Measurements from ENCODE around the gene TVP23A.

Gene TVP23A

DNA sequence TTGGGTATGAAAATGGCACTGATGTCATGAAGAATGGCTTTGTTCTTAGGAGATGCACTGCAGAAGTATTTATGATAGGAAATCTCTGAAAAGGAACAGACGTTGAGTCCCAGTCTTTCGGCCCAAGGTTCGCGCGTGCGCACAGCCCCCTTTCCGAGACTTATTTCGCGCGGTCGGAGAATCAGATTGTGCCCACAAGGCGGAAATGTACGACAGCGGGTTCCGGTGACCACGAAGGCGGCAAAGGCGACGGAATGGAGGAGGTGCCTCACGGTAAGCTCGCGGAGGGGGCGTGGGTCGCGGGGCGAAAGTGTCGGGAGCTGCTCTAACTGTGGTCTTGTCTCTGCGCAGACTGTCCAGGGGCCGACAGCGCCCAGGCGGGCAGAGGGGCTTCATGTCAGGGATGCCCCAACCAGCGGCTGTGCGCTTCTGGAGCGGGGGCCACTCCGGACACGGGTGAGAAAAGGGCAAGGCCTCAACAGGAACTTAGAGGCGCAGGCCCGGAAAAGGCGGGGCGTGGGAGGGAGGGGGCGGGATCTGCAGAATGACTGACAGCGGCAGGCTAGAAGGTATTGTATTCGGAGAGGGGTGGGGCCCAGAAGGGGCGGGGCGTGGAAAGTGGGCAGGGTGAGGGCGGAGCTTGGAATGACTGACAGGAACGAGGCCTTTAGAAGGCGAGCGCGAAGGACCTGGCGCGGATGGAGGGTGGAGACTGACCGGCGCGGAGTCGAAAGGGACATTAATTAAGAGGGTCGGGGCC lies 74.8 kb downstream of the TVP23A start, which contains the start of gene NUBP1 (continued):
- TF ChIP-seq, protein P1, sequence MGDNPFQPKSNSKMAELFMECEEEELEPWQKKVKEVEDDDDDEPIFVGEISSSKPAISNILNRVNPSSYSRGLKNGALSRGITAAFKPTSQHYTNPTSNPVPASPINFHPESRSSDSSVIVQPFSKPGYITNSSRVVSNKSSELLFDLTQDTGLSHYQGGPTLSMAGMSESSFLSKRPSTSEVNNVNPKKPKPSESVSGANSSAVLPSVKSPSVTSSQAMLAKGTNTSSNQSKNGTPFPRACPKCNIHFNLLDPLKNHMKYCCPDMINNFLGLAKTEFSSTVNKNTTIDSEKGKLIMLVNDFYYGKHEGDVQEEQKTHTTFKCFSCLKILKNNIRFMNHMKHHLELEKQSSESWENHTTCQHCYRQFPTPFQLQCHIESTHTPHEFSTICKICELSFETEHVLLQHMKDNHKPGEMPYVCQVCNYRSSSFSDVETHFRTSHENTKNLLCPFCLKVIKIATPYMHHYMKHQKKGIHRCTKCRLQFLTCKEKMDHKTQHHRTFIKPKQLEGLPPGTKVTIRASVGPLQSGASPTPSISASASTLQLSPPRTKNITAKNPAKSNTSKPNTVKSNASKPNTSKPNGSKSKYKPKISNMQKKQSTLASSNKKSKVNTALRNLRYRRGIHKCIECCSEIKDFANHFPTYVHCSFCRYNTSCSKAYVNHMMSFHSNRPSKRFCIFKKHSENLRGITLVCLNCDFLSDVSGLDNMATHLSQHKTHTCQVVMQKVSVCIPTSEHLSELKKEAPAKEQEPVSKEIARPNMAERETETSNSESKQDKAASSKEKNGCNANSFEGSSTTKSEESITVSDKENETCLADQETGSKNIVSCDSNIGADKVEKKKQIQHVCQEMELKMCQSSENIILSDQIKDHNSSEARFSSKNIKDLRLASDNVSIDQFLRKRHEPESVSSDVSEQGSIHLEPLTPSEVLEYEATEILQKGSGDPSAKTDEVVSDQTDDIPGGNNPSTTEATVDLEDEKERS (tag by site-specific recombination; IDR thresholded peaks at IDR 0.05), result no peak
- TF ChIP-seq ZNF433 (tag by site-specific recombination; IDR thresholded peaks at IDR 0.05; ENCODE audit: low read depth) (no peak), IKZF3 (tag by site-specific recombination; IDR thresholded peaks at IDR 0.05) (no peak), MEIS1 (CRISPR knock-in tag; IDR thresholded peaks at IDR 0.05; ENCODE audit: borderline replicate concordance) (no peak), ZFP41 (tag by site-specific recombination; IDR thresholded peaks at IDR 0.05; ENCODE audit: borderline replicate concordance) (no peak), ZNF146 (tag by site-specific recombination; IDR thresholded peaks at IDR 0.05) (peak; percentile 45; the same call in 1 of the 2 replicates), ZNF184 (tag by site-specific recombination; IDR thresholded peaks at IDR 0.05) (no peak), ZNF174 (tag by site-specific recombination; IDR thresholded peaks at IDR 0.05) (no peak), ZNF585B (tag by site-specific recombination; IDR thresholded peaks at IDR 0.05) (no peak), ZNF561 (tag by site-specific recombination; IDR thresholded peaks at IDR 0.05; ENCODE audit: borderline replicate concordance) (peak; percentile 90), ZNF423 (tag by site-specific recombination; IDR thresholded peaks at IDR 0.05) (no peak), ZNF112 (tag by site-specific recombination; IDR thresholded peaks at IDR 0.05) (no peak), TRIM28 (IDR thresholded peaks at IDR 0.05; ENCODE audit: borderline replicate concordance, low read length) (no peak), FEZF1 (tag by site-specific recombination; IDR thresholded peaks at IDR 0.05) (no peak), ZNF473 (tag by site-specific recombination; IDR thresholded peaks at IDR 0.05) (no peak), ZNF544 (tag by site-specific recombination; IDR thresholded peaks at IDR 0.05) (no peak), ZNF341 (tag by site-specific recombination; IDR thresholded peaks at IDR 0.05; ENCODE audit: low read depth) (peak; percentile 50), ZNF221 (tag by site-specific recombination; IDR thresholded peaks at IDR 0.05; ENCODE audit: borderline replicate concordance) (no peak), GLIS1 (tag by site-specific recombination; IDR thresholded peaks at IDR 0.05) (no peak; the same call in 1 of the 2 replicates), ZNF548 (tag by site-specific recombination; IDR thresholded peaks at IDR 0.05) (no peak), ZNF354C (tag by site-specific recombination; IDR thresholded peaks at IDR 0.05; ENCODE audit: borderline replicate concordance, low read depth) (no peak), ZBTB7A (tag by site-specific recombination; IDR thresholded peaks at IDR 0.05; ENCODE audit: low read depth) (peak; percentile 93; the same call in 1 of the 2 replicates), ZNF416 (tag by site-specific recombination; IDR thresholded peaks at IDR 0.05) (no peak), ZBTB20 (tag by site-specific recombination; IDR thresholded peaks at IDR 0.05) (peak; percentile 79), ZNF843 (tag by site-specific recombination; IDR thresholded peaks at IDR 0.05) (peak; percentile 76)
- TF ChIP-seq, protein P2, sequence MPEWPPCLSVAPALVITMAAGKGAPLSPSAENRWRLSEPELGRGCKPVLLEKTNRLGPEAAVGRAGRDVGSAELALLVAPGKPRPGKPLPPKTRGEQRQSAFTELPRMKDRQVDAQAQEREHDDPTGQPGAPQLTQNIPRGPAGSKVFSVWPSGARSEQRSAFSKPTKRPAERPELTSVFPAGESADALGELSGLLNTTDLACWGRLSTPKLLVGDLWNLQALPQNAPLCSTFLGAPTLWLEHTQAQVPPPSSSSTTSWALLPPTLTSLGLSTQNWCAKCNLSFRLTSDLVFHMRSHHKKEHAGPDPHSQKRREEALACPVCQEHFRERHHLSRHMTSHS (tag by site-specific recombination; IDR thresholded peaks at IDR 0.05), result no peak
- TF ChIP-seq, protein P3, sequence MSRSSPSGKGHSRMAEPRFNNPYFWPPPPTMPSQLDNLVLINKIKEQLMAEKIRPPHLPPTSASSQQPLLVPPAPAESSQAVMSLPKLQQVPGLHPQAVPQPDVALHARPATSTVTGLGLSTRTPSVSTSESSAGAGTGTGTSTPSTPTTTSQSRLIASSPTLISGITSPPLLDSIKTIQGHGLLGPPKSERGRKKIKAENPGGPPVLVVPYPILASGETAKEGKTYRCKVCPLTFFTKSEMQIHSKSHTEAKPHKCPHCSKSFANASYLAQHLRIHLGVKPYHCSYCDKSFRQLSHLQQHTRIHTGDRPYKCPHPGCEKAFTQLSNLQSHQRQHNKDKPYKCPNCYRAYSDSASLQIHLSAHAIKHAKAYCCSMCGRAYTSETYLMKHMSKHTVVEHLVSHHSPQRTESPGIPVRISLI (tag by site-specific recombination; IDR thresholded peaks at IDR 0.05), result no peak
- TF ChIP-seq, protein P4, sequence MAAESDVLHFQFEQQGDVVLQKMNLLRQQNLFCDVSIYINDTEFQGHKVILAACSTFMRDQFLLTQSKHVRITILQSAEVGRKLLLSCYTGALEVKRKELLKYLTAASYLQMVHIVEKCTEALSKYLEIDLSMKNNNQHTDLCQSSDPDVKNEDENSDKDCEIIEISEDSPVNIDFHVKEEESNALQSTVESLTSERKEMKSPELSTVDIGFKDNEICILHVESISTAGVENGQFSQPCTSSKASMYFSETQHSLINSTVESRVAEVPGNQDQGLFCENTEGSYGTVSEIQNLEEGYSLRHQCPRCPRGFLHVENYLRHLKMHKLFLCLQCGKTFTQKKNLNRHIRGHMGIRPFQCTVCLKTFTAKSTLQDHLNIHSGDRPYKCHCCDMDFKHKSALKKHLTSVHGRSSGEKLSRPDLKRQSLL (tag by site-specific recombination; IDR thresholded peaks at IDR 0.05), result no peak
- TF ChIP-seq, protein P5, sequence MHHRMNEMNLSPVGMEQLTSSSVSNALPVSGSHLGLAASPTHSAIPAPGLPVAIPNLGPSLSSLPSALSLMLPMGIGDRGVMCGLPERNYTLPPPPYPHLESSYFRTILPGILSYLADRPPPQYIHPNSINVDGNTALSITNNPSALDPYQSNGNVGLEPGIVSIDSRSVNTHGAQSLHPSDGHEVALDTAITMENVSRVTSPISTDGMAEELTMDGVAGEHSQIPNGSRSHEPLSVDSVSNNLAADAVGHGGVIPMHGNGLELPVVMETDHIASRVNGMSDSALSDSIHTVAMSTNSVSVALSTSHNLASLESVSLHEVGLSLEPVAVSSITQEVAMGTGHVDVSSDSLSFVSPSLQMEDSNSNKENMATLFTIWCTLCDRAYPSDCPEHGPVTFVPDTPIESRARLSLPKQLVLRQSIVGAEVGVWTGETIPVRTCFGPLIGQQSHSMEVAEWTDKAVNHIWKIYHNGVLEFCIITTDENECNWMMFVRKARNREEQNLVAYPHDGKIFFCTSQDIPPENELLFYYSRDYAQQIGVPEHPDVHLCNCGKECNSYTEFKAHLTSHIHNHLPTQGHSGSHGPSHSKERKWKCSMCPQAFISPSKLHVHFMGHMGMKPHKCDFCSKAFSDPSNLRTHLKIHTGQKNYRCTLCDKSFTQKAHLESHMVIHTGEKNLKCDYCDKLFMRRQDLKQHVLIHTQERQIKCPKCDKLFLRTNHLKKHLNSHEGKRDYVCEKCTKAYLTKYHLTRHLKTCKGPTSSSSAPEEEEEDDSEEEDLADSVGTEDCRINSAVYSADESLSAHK (tag by site-specific recombination; IDR thresholded peaks at IDR 0.05), result no peak
- TF ChIP-seq, protein P6, sequence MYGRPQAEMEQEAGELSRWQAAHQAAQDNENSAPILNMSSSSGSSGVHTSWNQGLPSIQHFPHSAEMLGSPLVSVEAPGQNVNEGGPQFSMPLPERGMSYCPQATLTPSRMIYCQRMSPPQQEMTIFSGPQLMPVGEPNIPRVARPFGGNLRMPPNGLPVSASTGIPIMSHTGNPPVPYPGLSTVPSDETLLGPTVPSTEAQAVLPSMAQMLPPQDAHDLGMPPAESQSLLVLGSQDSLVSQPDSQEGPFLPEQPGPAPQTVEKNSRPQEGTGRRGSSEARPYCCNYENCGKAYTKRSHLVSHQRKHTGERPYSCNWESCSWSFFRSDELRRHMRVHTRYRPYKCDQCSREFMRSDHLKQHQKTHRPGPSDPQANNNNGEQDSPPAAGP (tag by site-specific recombination; IDR thresholded peaks at IDR 0.05), result peak; percentile 93
- TF ChIP-seq, protein P7, sequence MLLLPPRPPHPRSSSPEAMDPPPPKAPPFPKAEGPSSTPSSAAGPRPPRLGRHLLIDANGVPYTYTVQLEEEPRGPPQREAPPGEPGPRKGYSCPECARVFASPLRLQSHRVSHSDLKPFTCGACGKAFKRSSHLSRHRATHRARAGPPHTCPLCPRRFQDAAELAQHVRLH (tag by site-specific recombination; IDR thresholded peaks at IDR 0.05), result peak; percentile 94

Data from HEK293 (cell line).